ENCODE measurements around the gene AFAP1L2.

DNA sequence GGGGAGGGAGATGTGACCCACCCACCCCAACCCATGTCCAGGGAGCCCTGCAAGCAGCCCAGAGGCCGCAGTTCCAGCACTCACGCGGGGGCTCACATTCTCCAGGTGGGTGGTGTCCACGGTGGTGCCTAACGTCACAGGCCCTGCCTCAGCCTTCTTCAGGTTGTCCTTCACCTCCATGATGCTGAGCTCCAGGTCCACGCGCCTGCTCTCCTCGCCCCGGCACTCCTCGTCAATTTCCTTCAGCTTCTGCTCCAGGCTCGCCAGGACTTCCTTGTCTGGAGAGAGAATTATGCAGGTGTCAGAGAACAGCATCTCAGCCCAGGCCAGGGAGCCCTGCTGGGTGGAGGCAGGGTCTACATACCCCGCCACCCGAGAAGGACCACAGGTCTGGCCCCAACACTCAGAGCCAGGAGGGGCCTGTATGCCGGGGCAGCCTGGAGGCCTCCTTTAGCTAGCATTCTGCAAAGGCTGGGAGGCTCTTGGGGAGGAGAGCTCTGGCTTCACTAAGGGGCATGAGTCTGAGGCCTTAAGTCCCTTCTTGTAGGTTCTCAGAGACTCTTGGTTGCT is 107.1 kb downstream of the AFAP1L2 start:
- TF ChIP-seq CTCF (IDR thresholded peaks at IDR 0.05; ENCODE audit: low read depth, low read length) = no peak
- no peak for TF ChIP-seq EZH2phosphoT487 (IDR thresholded peaks at IDR 0.05; ENCODE audit: low read depth)
